Heart left ventricle (tissue), 16 donors: Measurements from ENCODE around the gene FANCI. TPM values are rescaled to one million over a fixed set of nuclear protein-coding genes. Genes with fewer than 3 reads are reported as not detected.
"Not testable (repeated sequence)": the region's sequence is repeated elsewhere in the genome, so short reads cannot be mapped to it uniquely, and the experiment has no call there.

ENCODE experiments used
- ATAC-seq, 4 donors: fragments of 200-7000 bp; cut with Tn5 transposase; one replicate each; pipeline ENCODE4 v1.9.1; 2020 to 2022; ENCODE audit warnings: moderate library complexity in 4 of 4, mild to moderate bottlenecking in 3 of 4, moderate number of reproducible peaks in 1 of 4
- DNase-seq, 5 donors: peaks; one replicate each; pipeline ENCODE4 v3.0.0-alpha.2; 2020
- H3K27ac ChIP-seq, 12 donors: fragments of 200-600 bp; sonication (generic) in 4 of 12; one replicate each; pipeline versions ENCODE4 v1.5.0 to v1.8.0; 2016 to 2022; ENCODE audit warnings: mild to moderate bottlenecking in 2 of 12
- H3K27me3 ChIP-seq, 9 donors: fragments of 200-600 bp; sonication (generic) in 2 of 9; one replicate each; pipeline versions ENCODE4 v1.5.1 to v1.8.0; 2016 to 2022; ENCODE audit warnings: mild to moderate bottlenecking in 3 of 9
- H3K36me3 ChIP-seq, 9 donors: fragments of 200-600 bp; sonication (generic) in 2 of 9; one replicate each; pipeline versions ENCODE4 v1.5.0 to v1.8.0; 2018 to 2022; ENCODE audit warnings: mild to moderate bottlenecking in 2 of 9
- H3K4me1 ChIP-seq, 12 donors: fragments of 200-600 bp; sonication (generic) in 4 of 12; one replicate each; pipeline versions ENCODE4 v1.5.0 to v1.8.0; 2016 to 2022; ENCODE audit warnings: mild to moderate bottlenecking in 3 of 12
- H3K4me3 ChIP-seq, 12 donors: fragments of 200-600 bp; sonication (generic) in 4 of 12; one replicate each; pipeline versions ENCODE4 v1.5.0 to v1.8.0; 2017 to 2022; ENCODE audit warnings: mild to moderate bottlenecking in 9 of 12, moderate library complexity in 4 of 12
- H3K9me3 ChIP-seq, 12 donors: fragments of 200-600 bp; sonication (generic) in 4 of 12; one replicate each; pipeline versions ENCODE4 v1.5.0 to v1.8.0; 2016 to 2022; ENCODE audit warnings: mild to moderate bottlenecking in 1 of 12
- POLR2A ChIP-seq, 2 donors: fragments of 450-650 bp; IDR thresholded peaks; one replicate each; pipeline ENCODE4 v1.6.1; 2017; ENCODE audit warnings: antibody characterized with exemption in 2 of 2, mild to moderate bottlenecking in 2 of 2, moderate library complexity in 2 of 2
- WGBS, 4 donors: extraction: QIAGEN DNeasy Blood & Tissue Kit in 2 of 4; methylation state at CpG; one replicate each; pipeline versions ENCODE4 v1.1.5 to v1.1.7; 2013 to 2018; 5-methylcytosine and 5-hydroxymethylcytosine counted together
- intact Hi-C, 10 donors: fragments of 100-400 bp; cut with DNase I; formaldehyde crosslinking; loops; one replicate each; pipeline versions ENCODE4 v1.11.1 to v1.14.2; 2022
- polyA plus RNA-seq, 2 donors: library from polyadenylated mRNA; stranded (reverse); fragments of 200-250 nt; gene quantifications; one replicate each; pipeline ENCODE4 v1.2.3, GENCODE V29; 2013
- total RNA-seq, 9 donors: library from RNA; depleted of rRNA in 2 of 9; stranded (reverse); fragments of >200 nt in 2 of 9; fragmentation: NEBNext Ultra II Directional in 3 of 9; extraction: Animal tissue kit (Norgen Biotek cat#: 25700) in 3 of 9; gene quantifications; one replicate each; pipeline versions ENCODE4 v1.1.0 to v1.2.4, GENCODE V29; 2016 to 2023
- TF ChIP-seq, protein P1 (sequence below), 12 donors: fragments of 200-600 bp; sonication (generic) in 4 of 12; IDR thresholded peaks; one replicate each; pipeline versions ENCODE4 v1.5.0 to v1.8.0; 2018 to 2022; ENCODE audit warnings: antibody characterized with exemption in 12 of 12, mild to moderate bottlenecking in 5 of 12
- donor health status: ischemic (EF 13 %, LVEDD 7.1; RV severe dilation, severe dysfunction).
- donor health status: healthy with polysubstance abuse.
- donor health status: DM: no; HTN: yes; CAD: no.
- donor health status: DM: no; HTN: no; CAD: no.
- donor health status: ischemic (EF 25% LVEDD 6.9; RV normal size, moderate dysfunction).
- donor health status: ischemic (EF 25% LVEDD 5.7; RV mildly dilated, moderate dysfunction).
- donor health status: healthy.
- donor health status: DM: yes; HTN: yes; CAD: no.
- donor health status: ischemic (EF 35%, LVEDD 5.7; RV mildly dilated, moderate dysfunction).
- donor health status: nonischemic (EF 11% LVEDD 7.7; RV severe dilation, severe dysfunction).
- donor health status: DM: yes; HTN: yes; CAD: no.
- donor health status: PGD.
- donor health status: ischemic (EF 29% LVEDD 5.4; RV normal size, mild dysfunction).
- donor health status: nonischemic (EF 23%, LVEDD 6.1; RV moderate dilation, normal function).

FANCI gene
- total and polyA plus RNA-seq, 11 donors: 0.42 to 10.3 (median 1.9) TPM

DNA sequence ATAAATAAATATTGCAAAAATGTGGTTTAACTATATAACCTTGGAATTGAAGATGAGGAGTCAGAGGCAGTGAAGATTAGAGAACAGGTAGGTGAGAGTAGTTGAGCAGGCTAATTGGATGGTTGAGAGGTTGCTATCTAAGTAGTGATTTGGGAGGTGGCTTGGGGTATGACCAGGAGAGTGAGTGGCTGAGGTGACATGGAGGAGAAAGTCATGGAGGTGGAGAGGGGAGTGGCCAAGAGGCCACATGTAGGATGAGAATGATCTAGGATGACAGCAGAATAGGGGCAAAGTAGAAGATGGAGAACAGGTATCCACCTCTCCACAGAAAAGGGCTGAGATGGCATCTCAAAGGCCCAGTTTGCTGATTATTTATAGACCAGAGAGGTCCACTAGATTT lies 11.9 kb upstream of the FANCI start:
- no peak for TF ChIP-seq POLR2A (IDR thresholded peaks at IDR 0.05)
- TF ChIP-seq, protein P1, sequence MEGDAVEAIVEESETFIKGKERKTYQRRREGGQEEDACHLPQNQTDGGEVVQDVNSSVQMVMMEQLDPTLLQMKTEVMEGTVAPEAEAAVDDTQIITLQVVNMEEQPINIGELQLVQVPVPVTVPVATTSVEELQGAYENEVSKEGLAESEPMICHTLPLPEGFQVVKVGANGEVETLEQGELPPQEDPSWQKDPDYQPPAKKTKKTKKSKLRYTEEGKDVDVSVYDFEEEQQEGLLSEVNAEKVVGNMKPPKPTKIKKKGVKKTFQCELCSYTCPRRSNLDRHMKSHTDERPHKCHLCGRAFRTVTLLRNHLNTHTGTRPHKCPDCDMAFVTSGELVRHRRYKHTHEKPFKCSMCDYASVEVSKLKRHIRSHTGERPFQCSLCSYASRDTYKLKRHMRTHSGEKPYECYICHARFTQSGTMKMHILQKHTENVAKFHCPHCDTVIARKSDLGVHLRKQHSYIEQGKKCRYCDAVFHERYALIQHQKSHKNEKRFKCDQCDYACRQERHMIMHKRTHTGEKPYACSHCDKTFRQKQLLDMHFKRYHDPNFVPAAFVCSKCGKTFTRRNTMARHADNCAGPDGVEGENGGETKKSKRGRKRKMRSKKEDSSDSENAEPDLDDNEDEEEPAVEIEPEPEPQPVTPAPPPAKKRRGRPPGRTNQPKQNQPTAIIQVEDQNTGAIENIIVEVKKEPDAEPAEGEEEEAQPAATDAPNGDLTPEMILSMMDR (IDR thresholded peaks at IDR 0.05): no peak
- Histone ChIP-seq H3K4me3 (no peak overlapping the region), H3K27ac (no peak overlapping the region), H3K27me3 (peaks cover 0 to 3% (median 0%) of the 10 kb centered on the region in 9 donors), H3K9me3 (no peaks in the 10 kb centered on the region), H3K4me1 (no peaks in the 10 kb centered on the region), H3K36me3 (no peaks in the 10 kb centered on the region)
- ATAC-seq (no peak), DNase-seq (no peak)
- intact Hi-C loops: no loop called here

DNA sequence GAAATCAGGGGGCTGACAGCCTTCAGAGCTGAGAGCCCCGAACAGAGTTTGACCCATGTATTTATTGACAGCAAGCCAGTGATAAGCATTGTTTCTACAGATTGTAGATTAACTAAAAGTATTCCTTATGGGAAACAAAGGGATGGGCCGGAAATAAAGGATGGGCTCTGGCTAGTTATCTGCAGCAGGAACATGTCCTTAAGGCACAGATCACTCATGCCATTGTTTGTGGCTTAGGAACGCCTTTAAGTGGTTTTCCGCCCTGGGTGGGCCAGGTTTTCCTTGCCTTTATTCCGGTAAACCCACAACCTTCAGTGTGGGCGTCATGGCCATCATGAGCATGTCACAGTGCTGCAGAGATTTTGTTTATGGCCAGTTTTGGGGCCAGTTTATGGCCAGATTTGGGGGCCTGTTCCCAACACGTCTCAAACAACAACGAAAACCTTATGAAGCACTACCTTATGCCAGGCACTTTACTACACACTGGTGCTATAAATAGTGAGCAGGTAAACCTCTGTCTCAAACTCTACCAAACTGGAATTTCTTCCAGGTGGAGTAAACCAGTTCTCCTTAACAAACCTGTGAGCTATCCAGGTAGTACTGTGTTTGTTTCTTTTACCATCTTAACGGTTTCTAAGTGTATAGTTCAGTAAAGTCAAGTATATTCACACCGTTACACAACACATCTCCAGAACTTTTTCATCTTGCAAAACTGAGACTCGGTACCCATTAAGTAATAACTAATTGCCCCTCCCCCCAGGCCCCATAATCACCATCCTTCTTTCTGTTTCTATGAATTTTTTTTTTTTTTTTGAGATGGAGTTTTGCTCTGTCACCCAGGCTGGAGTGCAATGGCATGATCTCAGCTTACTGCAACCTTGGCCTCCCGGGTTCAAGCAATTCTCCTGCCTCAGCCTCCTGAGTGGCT lies 3.6 kb upstream of the FANCI start:
- WGBS, 4 donors: 86 to 90% (median 90%) methylated on average over 12 of the region's 12 CpGs
- not testable (repeated sequence) for H3K27me3 ChIP-seq, H3K36me3 ChIP-seq, H3K27ac ChIP-seq, ATAC-seq, H3K4me3 ChIP-seq, DNase-seq, H3K9me3 ChIP-seq
- H3K4me1 ChIP-seq: peaks cover 3 to 17% (median 11%) of the 10 kb centered on the region in 12 donors
- intact Hi-C loops: loop anchor here in 2 of 10 donors (5.0 kb wide), 1 partner anchor 33 kb away; no protein-coding TSS in a partner anchor

DNA sequence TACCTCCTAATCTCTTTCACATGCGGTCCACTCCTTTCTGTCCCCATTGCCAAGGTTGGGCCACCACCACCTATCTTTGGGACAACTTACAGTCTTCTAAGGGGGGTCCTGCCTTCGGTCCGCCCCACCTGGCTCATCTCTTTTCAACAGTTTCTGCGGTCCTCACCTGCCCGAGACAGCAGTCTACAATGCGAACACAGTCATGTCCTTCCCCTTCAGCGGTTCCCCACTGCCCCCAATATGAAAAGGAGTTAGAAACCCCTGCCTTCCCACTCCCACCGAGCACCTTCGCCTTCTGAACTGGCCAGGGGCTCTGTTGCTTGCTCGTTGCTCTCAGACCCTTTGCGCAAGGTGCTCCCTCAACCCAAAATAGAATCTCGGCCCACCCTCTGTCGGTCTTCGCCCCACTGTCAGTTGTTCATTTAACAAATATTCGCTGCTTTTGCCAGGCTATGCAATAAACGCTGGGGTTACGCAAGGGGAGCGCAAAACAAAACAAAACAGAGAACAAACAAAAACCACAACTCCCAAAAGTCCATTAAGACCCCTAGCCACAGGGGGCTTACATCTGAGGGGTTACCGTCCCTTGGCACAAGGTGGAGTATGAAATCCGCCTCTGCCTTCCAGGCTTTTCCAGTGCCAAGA lies 611 bp upstream of the FANCI start:
- Histone ChIP-seq H3K4me3 (peak overlapping the region; percentile 44 to 87 (median 66)), H3K27me3 (no peaks in the 10 kb centered on the region), H3K27ac (peak overlapping the region in 10 of 12 donors; percentile 8 to 67 (median 37)), H3K36me3 (peaks cover 0 to 3% (median 0%) of the 10 kb centered on the region in 9 donors), H3K4me1 (peaks cover 3 to 17% (median 12%) of the 10 kb centered on the region in 12 donors), H3K9me3 (no peaks in the 10 kb centered on the region)
- peak in 2 of 4 donors; percentile 2 to 44 for ATAC-seq
- no peak for DNase-seq
- TF ChIP-seq, protein P1 (IDR thresholded peaks at IDR 0.05): no peak
- no peak for TF ChIP-seq POLR2A (IDR thresholded peaks at IDR 0.05)
- intact Hi-C loops: loop anchor here in 3 of 10 donors (2.0 to 5.0 kb wide), 2 partner anchors 36 kb away; no protein-coding TSS in a partner anchor
- 23 to 45% (median 36%) methylated on average over 20 of the region's 20 CpGs for WGBS, 4 donors

DNA sequence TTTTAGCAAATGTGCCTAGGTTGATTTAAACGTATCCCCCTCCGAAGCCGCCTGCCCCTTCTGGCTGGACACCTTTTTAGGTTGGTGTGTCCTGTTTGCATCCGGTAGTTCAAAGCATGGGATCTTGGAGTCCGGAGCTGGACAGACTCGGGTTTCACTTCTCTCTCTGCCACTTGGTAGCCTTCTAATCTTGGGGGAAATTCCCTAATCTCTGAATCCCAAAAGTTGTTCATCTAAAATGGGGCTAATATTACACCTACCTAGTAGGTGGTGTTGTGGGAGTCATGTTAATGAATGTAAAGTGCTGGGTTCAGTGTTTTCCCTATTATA lies 760 bp downstream of the FANCI start:
- Histone ChIP-seq H3K4me3 (peak overlapping the region; percentile 44 to 87 (median 66)), H3K27me3 (no peaks in the 10 kb centered on the region), H3K9me3 (no peaks in the 10 kb centered on the region), H3K36me3 (peaks cover 0 to 11% (median 0%) of the 10 kb centered on the region in 9 donors), H3K4me1 (peaks cover 3 to 17% (median 12%) of the 10 kb centered on the region in 12 donors), H3K27ac (peak overlapping the region in 2 of 12 donors; percentile 34 to 59)
- TF ChIP-seq, protein P1 (IDR thresholded peaks at IDR 0.05): no peak
- no peak for TF ChIP-seq POLR2A (IDR thresholded peaks at IDR 0.05)
- 0 to 2% (median 1%) methylated on average over 5 to 6 of the region's 6 CpGs for WGBS, 4 donors
- intact Hi-C loops: loop anchor here in 2 of 10 donors (5.0 kb wide), 1 partner anchor 37 kb away; no protein-coding TSS in a partner anchor
- no peak for DNase-seq
- no peak for ATAC-seq
